ENCODE results near the gene RPL13.

DNA sequence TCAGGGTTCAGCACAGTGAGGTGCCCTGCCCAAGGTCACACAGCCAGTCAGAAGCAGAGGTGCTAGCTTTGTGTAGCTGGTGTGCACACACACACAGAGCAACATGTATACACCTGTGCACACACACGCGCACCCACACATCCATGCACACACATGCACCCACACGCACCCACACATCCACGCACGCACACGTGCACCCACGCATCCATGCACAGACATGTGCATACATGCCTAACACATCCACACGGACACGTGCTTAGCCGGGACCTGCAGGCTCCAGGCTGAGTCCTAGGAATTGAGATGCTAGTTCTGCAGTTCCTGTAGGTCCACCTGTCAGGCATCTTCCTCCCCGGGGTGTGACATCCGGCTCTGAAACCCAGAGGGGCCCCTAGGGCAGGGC lies 39.9 kb downstream of the RPL13 start:
- TF ChIP-seq, protein P1, sequence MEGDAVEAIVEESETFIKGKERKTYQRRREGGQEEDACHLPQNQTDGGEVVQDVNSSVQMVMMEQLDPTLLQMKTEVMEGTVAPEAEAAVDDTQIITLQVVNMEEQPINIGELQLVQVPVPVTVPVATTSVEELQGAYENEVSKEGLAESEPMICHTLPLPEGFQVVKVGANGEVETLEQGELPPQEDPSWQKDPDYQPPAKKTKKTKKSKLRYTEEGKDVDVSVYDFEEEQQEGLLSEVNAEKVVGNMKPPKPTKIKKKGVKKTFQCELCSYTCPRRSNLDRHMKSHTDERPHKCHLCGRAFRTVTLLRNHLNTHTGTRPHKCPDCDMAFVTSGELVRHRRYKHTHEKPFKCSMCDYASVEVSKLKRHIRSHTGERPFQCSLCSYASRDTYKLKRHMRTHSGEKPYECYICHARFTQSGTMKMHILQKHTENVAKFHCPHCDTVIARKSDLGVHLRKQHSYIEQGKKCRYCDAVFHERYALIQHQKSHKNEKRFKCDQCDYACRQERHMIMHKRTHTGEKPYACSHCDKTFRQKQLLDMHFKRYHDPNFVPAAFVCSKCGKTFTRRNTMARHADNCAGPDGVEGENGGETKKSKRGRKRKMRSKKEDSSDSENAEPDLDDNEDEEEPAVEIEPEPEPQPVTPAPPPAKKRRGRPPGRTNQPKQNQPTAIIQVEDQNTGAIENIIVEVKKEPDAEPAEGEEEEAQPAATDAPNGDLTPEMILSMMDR (IDR thresholded peaks at IDR 0.05) = no peak
- TF ChIP-seq POLR2A (IDR thresholded peaks at IDR 0.05) = no peak

Data from Peyer's patch (tissue), 4 donors.